ENCODE data around the gene ODAD3.

GRCh38 chr19:11460207-11460606, 25.3 kb upstream of the ODAD3 start:
- TF ChIP-seq CTCF (IDR thresholded peaks at IDR 0.05): no peak
- no peak for TF ChIP-seq POLR2A (IDR thresholded peaks at IDR 0.05)

All from right lobe of liver (tissue), 4 donors.